ENCODE results near the gene ILF3.

The ILF3 gene

DNA sequence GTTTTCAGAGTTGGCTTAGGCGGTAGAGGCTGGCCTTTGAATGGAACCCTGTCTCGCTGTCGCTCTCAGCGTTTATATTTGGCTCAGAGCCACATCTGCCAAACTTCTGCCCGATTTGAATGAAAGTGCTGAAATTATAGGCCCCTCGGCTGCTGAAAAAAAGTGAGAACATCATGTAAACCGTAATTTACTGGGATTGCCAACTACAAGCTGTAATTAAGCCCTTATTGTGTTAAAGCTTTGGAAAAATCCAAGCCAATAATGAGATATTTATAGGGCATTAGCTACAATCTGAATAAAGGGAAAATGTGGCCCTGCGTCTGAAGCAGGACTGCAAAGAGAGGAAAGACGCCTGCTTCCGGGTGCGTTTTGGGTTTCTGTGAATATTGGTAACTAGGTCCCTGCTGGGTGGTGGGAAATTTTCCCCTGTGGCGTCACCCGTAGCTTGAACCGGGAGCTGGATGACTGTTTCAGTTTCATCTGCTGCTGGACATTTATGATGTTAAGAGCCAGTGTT is 73.6 kb downstream of the ILF3 start:
- DNase-seq (ENCODE audit: low read depth in 2 of 3, low spot score in 2 of 3): no peak

GRCh38 chr19:10729411-10729810 is 75.3 kb downstream of the ILF3 start:
- no peak for DNase-seq (ENCODE audit: low read depth in 2 of 3, low spot score in 2 of 3)

DNA sequence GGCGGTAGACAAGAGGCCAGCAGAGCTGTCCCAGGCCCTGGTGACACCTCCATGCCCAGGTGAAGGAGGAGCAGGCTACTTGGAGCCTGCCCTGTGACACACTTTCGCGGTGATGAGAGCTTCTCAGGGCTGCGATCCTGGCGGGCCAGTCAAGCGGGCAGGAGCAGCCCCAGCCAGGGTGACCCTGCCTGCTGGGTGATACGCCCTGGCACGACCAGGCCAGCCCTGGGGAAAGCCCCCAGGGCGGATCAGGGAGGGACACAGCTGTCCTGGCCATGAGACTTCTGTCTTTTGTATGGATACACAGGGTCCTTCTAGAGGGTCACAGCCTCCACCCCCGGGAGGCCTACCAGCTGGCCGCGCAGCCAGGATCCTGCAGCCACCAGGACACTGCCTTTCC is 76.8 kb downstream of the ILF3 start:
- DNase-seq (ENCODE audit: low read depth in 2 of 3, low spot score in 2 of 3): no peak

GRCh38 chr19:10735741-10736140 is 81.6 kb downstream of the ILF3 start:
- DNase-seq (ENCODE audit: low read depth in 2 of 3, low spot score in 2 of 3): no peak

- no peak for DNase-seq (ENCODE audit: low read depth in 2 of 3, low spot score in 2 of 3)
Observed at GRCh38 chr19:10736189-10736588, 82.0 kb downstream of the ILF3 start.

DNA sequence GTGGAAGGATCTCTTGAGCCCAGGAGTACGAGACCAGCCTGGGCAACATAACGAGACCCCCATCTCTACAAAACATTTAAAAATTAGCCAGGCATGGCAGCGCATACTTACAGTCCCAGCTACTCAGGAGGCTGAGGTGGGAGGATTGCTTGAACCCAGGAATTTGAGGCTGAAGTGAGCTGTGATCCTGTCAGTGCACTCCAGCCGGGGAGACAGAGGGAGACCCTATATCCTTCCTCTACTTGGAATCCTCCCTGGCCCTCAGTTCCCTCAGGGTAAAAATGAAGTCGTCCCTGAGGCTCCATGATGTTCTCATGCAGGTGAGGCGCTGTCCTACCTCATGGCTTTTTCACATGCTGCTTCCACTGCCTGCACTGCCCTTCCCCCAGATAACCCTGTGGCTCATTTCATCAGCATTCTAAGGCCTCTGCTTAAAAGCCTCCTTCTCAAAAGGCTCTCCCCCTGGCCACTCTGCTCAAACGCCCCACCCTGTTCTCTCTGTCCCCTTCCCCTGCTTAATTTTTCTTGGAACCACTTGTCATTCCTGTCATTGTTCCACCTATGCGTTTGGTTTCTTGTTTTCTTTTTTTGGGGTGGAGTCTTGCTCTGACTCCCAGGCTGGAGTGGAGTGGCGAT is 82.9 kb downstream of the ILF3 start:
- no peak for DNase-seq (ENCODE audit: low read depth in 2 of 3, low spot score in 2 of 3)

- DNase-seq (ENCODE audit: low read depth in 2 of 3, low spot score in 2 of 3): no peak
Observed at GRCh38 chr19:10737722-10738121, 83.6 kb downstream of the ILF3 start.

DNA sequence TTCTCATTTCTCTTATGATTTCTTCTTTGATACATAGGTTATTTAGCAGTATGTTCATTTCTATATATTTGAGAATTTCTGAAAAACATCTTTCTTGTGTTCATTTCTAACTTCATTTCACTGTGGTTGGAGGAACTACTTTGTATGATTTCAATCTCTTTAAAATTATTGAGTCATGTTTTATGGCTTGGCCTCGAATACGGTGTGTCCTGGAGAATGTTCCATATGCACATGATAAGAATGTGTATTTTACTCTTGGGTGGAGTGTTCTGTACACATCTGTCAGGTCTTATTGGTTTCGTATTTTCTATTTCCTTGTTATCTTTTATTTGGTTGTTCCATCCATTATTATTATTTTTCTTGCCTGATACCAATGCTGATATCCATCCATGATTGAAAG is 86.7 kb downstream of the ILF3 start:
- no peak for DNase-seq (ENCODE audit: low read depth in 2 of 3, low spot score in 2 of 3)
